NCI-H510A (cell line): ENCODE data around the gene KCNAB2.
"Not testable (repeated sequence)": the region's sequence is repeated elsewhere in the genome, so short reads cannot be mapped to it uniquely, and the experiment has no call there.

Experiments
- DNase-seq: peaks from one replicate; lab custom pipeline; 2025; lab: John Stamatoyannopoulos, UW

The KCNAB2 gene

GRCh38 chr1:6010554-6010953 lies 35.1 kb upstream of the KCNAB2 start:
- DNase-seq: no peak

DNA sequence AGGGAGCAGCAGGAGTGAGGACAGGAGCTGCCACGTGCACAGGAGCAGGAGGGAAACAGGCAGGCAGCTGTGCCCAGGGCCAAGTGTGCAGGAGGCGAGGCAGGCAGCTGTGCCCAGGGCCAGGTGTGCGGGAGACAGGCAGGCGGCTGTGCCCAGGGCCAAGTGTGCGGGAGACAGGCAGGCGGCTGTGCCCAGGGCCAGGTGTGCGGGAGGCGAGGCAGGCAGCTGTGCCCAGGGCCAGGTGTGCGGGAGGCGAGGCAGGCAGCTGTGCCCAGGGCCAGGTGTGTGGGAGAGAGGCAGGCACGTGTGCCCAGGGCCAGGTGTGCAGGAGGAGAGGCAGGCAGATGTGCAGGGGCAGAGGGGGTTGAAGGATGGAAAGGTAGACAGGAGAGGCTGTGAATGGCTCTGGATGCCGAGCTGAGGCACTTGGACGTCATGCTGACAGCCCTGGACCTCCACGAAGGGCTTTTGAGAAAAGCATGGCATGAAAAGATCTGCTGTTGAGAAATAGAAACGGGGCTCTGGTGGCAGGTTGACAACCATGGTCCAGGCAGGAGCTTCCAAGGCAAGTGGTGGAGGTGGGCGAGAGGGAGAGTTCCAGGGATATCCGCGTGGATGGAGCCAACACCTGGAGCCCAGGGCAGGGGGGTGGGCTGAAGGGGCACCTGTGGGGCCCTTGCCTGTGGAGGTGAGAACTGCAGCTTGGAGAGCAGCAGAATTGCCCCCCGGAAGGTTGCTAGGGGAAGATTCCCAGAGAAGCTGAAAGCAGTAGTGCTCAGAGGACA lies 34.3 kb upstream of the KCNAB2 start:
- DNase-seq: peak; percentile 84

- no peak for DNase-seq
Measured at GRCh38 chr1:6011946-6012258, 33.8 kb upstream of the KCNAB2 start.

- no peak for DNase-seq
Measured at GRCh38 chr1:6012529-6013318, 33.0 kb upstream of the KCNAB2 start.

DNA sequence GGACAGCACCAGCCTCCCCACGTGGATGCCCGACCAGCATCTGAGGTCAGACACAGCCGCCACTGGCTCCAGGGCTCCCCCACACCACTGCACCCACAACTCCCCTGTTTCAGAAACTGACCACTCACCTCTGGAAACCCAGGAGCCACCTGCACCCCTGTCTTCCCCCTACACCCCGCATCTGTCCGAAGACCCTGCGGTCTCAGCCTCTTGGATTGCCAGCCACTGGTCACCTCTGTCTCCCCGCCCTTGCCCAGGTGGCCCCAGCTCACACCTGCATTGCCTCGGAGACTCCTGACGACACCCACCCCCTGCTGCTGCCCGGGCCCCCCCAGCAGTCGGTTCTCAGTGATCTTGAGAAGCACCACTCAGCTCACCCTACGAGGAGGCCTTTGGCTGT lies 32.2 kb upstream of the KCNAB2 start:
- no peak for DNase-seq

- DNase-seq: no peak
Measured at GRCh38 chr1:6014130-6014999, 31.3 kb upstream of the KCNAB2 start.

GRCh38 chr1:6016191-6016865 lies 29.4 kb upstream of the KCNAB2 start:
- DNase-seq: no peak

- DNase-seq: not testable (repeated sequence)
Measured at GRCh38 chr1:6017654-6018053, 28.0 kb upstream of the KCNAB2 start.

GRCh38 chr1:6019166-6019845 lies 26.4 kb upstream of the KCNAB2 start:
- DNase-seq: no peak

DNA sequence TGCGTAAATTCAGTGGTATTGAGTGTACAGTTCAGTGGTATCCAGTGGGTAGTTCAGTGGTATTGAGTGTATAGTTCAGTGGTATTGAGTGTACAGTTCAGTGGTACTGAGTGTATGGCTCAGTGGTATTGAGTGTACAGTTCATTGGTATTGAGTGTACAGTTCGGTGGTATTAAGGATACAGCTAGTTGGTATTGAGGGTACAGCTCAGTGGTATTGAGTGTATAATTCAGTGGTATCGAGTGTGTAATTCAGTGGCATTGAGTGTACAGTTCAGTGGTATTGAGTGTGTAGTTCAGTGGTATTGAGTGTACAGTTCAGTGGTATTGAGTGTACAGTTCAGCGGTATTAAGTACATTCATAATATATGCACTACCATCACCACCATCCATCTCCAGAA lies 23.5 kb upstream of the KCNAB2 start:
- DNase-seq: no peak

- no peak for DNase-seq
Measured at GRCh38 chr1:6023346-6023745, 22.3 kb upstream of the KCNAB2 start.

DNA sequence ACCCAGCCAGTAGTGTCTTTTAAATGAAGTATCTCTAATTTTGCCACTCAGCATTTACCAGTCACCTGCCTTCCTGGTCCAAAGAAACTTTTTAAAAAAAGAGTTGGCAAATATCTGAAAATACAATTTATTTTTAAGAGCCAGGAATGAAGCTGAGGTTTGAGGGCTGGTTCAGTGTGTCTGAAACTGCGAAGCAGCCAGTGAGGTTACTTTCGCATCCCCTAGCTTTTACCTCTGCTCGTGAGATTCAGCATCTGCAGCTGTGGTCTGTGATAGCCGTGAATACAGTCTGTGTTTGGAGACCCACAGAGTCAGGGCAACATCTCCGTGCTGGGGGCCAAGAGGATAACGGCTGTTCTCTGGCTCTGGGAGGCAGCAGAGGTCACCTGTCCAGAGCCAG lies 21.3 kb upstream of the KCNAB2 start:
- no peak for DNase-seq

- DNase-seq: no peak
Measured at GRCh38 chr1:6025269-6026094, 20.2 kb upstream of the KCNAB2 start.

- DNase-seq: peak; percentile 100
Measured at GRCh38 chr1:6026095-6026809, 19.4 kb upstream of the KCNAB2 start.

DNA sequence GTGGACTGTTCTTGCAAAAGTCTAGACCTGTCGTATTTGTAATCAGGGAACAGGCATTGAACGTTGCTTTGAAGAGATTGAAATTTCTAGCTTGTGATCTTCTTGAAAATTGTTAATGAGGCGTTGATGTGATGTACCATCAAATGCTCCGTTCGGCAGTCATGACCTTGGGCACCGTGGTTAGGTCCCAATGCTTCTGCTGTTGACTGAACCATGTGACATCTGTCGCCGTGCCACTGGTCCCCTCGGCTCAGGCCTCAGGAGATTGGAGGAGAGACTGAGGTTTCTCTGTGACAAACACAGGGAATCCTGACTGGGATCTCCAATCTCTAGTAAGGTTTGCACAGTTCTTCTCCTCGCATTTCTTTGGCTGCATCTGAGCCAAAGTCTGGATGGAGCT lies 18.1 kb upstream of the KCNAB2 start:
- no peak for DNase-seq

DNA sequence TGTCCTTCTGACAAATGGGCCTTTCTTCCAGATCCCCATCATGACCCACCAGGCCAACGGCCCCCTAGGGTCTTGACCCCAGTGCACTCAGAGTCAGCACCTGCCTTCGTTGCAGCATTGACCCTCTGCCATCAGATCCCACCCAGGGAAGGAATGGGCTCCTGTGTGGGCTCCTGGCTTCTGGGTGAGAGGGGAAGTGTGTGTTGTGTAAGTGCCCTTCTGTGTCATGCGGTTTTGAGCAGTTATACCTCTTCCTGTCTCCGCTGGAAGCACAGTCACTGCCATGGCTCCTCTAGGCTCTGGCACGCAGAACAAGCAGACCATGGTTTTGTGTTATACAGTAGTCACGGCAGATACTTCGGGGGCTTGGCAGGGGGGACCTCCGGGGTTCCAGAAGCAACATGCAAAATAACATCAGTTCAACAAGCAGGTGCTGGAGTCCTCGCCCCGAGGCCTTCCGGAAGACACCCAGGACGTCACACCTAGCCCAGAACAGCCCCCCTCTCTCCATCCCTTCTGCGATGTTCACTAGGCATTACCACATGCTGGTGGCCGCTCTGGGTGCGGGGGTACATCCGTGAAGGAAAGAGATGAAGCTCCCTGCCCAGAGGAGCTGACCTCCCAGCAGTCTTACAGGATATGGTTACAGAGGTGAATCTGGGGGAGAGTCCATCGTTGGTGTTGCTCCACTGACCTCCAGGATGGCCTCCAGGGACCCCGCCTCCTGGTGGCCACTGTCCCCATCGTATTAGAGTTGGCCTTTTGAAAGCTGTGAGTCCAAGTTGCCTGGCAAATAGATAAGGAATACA lies 17.4 kb upstream of the KCNAB2 start:
- DNase-seq: no peak

GRCh38 chr1:6029351-6029750 lies 16.3 kb upstream of the KCNAB2 start:
- no peak for DNase-seq

GRCh38 chr1:6030132-6030531 lies 15.6 kb upstream of the KCNAB2 start:
- no peak for DNase-seq
